A673 (cell line): ENCODE measurements around the gene COLGALT1. TPM values are rescaled to one million over a fixed set of nuclear protein-coding genes. Genes with fewer than 3 reads are reported as not detected.

Experiments
- BruUV-seq: library from RNA; stranded (reverse); fragments of 400-500 nt; replicated peaks from 2 replicates; lab custom pipeline; 2021; lab: Mats Ljungman, UMichigan
- CTCF ChIA-PET: fragments of 300-600 bp; sonication (Branson Sonifier 250); formaldehyde crosslinking; loops from one replicate; lab custom pipeline; 2022; ENCODE audit warnings: antibody characterized with exemption; lab: Charles Lee
- POLR2A ChIA-PET: fragments of 300-600 bp; sonication (Branson Sonifier 250); formaldehyde crosslinking; loops from one replicate; lab custom pipeline; 2022; ENCODE audit warnings: antibody characterized with exemption; ENCODE audit not compliant: low non-redundant PET; lab: Charles Lee
- DNase-seq: peaks from one replicate; pipeline ENCODE4 v3.0.0-alpha.2; 2015; ENCODE audit warnings: low spot score
- H3K27ac ChIP-seq: fragments of 200-600 bp; sonication (generic); 2 replicates; pipeline ENCODE4 v1.5.1; 2016; ENCODE audit warnings: mixed run types, low read depth, mild to moderate bottlenecking, mixed read lengths, antibody characterized with exemption, low read length; ENCODE audit not compliant: poor library complexity, severe bottlenecking
- H3K27me3 ChIP-seq: fragments of 200-600 bp; sonication (generic); replicated peaks from 2 replicates; pipeline ENCODE4 v1.6.1; 2017; ENCODE audit warnings: mixed run types, low read depth, mild to moderate bottlenecking, mixed read lengths, antibody characterized with exemption, low read length; ENCODE audit not compliant: insufficient read depth, poor library complexity
- H3K36me3 ChIP-seq: fragments of 200-600 bp; sonication (generic); 2 replicates; pipeline ENCODE4 v1.6.1; 2016; ENCODE audit warnings: mixed run types, mild to moderate bottlenecking, mixed read lengths, antibody characterized with exemption, low read length; ENCODE audit not compliant: insufficient read depth, poor library complexity, severe bottlenecking
- H3K4me1 ChIP-seq: fragments of 200-600 bp; sonication (generic); 2 replicates; pipeline ENCODE4 v1.6.1; 2017; ENCODE audit warnings: mixed run types, mild to moderate bottlenecking, mixed read lengths, antibody characterized with exemption, low read length; ENCODE audit not compliant: insufficient read depth, poor library complexity, severe bottlenecking
- H3K4me3 ChIP-seq: fragments of 200-600 bp; sonication (generic); 2 replicates; pipeline ENCODE4 v1.5.1; 2016; ENCODE audit warnings: low read depth, mixed run types, mild to moderate bottlenecking, mixed read lengths, low read length; ENCODE audit not compliant: poor library complexity, severe bottlenecking
- H3K9me3 ChIP-seq: fragments of 200-600 bp; sonication (generic); 2 replicates; pipeline ENCODE4 v1.6.1; 2016; ENCODE audit warnings: mixed run types, low read depth, mild to moderate bottlenecking, mixed read lengths, antibody characterized with exemption, low read length; ENCODE audit not compliant: poor library complexity, severe bottlenecking
- CTCF ChIP-seq: fragments of 300-800, 200-600 bp; sonication (generic); conservative IDR thresholded peaks from 2 replicates; pipeline ENCODE4 v1.5.1; 2017; ENCODE audit warnings: low read depth, mild to moderate bottlenecking, antibody characterized with exemption, low read length, moderate library complexity, mixed read lengths
- EZH2 ChIP-seq: fragments of 200-600 bp; sonication (generic); IDR thresholded peaks from 2 replicates; pipeline ENCODE4 v1.6.1; 2017; ENCODE audit warnings: borderline replicate concordance, low read depth, mild to moderate bottlenecking, mixed read lengths, antibody characterized with exemption, low read length; ENCODE audit not compliant: poor library complexity, severe bottlenecking
- intact Hi-C: fragments of 100-400 bp; cut with micrococcal nuclease; formaldehyde crosslinking; loops from one replicate; pipeline ENCODE4 v1.10.0; 2022; ENCODE audit not compliant: unreplicated experiment
- total RNA-seq: library from RNA; stranded (reverse); gene quantifications from 2 replicates; pipeline ENCODE4 v1.2.3, GENCODE V29; 2021

The COLGALT1 gene
- total RNA-seq, 1 experiment from 2014 or later: 91.3 TPM

DNA sequence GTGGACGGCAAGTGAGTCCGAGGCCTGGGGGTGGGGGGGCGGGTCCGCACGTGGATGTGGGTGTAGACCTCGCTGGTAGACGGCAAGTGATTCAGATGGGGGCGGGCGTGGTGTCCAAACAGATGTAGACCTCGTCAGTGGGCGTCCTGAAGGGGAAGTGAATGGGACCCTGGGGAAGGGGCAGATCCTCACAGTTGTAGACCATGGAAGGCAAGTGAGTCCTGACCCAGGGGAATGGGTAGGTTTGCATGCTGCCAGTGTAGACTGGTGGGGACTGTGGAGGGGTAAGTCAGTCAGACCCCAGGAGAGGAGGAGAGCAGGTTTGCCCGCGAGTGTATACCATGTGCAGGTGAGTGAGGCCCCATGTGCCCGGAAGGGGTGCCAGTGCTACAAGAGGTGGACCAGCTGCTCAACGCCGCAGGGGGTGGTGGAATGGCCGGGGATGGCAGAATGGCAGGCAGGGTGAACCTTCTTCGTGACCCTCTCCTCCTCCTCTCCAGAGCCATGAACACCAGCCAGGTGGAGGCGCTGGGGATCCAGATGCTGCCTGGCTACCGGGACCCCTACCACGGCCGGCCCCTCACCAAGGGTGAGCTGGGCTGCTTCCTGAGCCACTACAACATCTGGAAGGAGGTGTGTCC lies 22.1 kb downstream of the COLGALT1 start:
- no peaks in the 10 kb centered on the region for H3K4me1 ChIP-seq
- no peak for DNase-seq
- no peak overlapping the region for H3K4me3 ChIP-seq
- BruUV-seq: no TSS peak
- TF ChIP-seq CTCF (no peak), EZH2 (no peak)
- no peak overlapping the region for H3K27ac ChIP-seq
- peaks cover 56% of the 10 kb centered on the region for H3K36me3 ChIP-seq
- intact Hi-C loops: no loop called here
- ChIA-PET POLR2A (no interaction called here), CTCF (no interaction called here)
- no peaks in the 10 kb centered on the region for H3K27me3 ChIP-seq
- no peaks in the 10 kb centered on the region for H3K9me3 ChIP-seq

DNA sequence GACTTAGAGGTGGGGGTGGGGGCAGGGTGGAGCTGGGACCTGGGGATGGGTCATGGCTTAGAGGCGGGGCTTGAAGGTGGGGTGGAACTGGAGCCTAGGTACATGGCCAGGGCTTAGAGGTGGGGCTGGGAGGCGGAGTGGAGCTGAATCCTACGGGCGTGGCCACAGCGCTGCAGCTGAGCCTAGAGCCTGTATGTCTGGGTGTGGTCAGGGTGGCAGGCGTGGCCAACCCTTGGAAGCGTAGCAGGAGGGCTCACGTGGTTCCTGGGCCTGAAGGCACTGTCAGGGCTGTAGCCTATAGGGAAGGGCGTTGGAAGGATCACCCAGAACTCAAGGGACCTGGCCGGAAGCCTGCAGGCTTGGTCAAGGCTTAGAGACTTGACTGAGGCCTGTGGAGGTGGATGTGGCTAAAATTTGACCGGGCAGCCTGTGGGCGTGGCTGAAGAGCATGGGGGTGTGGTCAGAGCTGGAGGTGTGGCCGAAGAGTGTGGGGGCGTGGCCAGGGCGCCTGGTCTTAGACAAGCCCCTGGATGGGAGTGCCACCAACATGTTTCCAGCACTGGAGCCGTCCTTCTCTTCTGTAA lies 24.3 kb downstream of the COLGALT1 start:
- Histone ChIP-seq H3K36me3 (peaks cover 55% of the 10 kb centered on the region), H3K4me3 (no peak overlapping the region), H3K27ac (no peak overlapping the region), H3K4me1 (no peaks in the 10 kb centered on the region), H3K9me3 (no peaks in the 10 kb centered on the region), H3K27me3 (no peaks in the 10 kb centered on the region)
- DNase-seq: peak; percentile 50
- POLR2A ChIA-PET: no interaction called here
- intact Hi-C loops: no loop called here
- CTCF ChIA-PET: no interaction called here
- TF ChIP-seq EZH2: no peak
- no peak for TF ChIP-seq CTCF
- BruUV-seq: no TSS peak

DNA sequence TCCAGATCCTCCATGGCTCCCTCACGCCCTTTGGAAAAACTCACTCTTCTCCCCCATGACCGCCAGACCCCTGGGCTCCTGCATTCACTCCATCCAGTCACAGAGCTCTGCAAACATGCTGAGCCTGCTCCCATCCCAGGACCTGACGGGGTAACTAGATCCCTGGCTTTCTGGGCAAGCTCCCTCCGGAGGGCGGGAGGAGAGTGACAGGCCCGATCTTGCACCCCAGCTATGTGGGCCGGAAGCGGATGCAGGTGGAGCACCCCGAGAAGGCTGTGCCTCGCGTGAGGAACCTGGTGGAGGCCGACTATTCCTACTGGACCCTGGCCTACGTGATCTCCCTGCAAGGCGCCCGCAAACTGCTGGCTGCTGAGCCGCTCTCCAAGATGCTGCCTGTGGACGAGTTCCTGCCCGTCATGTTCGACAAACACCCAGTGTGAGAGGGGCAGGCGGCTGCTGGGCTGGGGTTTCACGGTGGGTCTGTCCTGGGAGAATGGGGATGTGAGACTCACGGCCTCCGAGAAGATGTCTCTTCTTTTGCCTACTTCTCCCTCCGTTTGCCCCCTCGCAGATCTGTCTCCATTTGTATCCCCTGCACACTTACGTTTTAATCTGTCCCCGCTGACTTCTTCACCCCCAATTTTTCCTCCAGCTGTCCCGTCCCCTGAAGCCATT lies 25.2 kb downstream of the COLGALT1 start:
- Histone ChIP-seq H3K9me3 (no peaks in the 10 kb centered on the region), H3K27me3 (no peaks in the 10 kb centered on the region), H3K4me1 (no peaks in the 10 kb centered on the region), H3K36me3 (peaks cover 54% of the 10 kb centered on the region), H3K27ac (no peak overlapping the region), H3K4me3 (no peak overlapping the region)
- intact Hi-C loops: no loop called here
- POLR2A ChIA-PET: no interaction called here
- TF ChIP-seq EZH2: no peak
- TF ChIP-seq CTCF: no peak
- no TSS peak for BruUV-seq
- DNase-seq: no peak
- CTCF ChIA-PET: no interaction called here
